Hypothalamus (tissue), 51 donors: ENCODE data around the gene KIF25.
A peak's percentile ranks its signal among the peaks of the same experiment; 100 is the strongest.

Experiments
- DNase-seq, 51 donors: peaks; one replicate each; lab custom pipeline; 2025; lab: John Stamatoyannopoulos, UW

The KIF25 gene

DNA sequence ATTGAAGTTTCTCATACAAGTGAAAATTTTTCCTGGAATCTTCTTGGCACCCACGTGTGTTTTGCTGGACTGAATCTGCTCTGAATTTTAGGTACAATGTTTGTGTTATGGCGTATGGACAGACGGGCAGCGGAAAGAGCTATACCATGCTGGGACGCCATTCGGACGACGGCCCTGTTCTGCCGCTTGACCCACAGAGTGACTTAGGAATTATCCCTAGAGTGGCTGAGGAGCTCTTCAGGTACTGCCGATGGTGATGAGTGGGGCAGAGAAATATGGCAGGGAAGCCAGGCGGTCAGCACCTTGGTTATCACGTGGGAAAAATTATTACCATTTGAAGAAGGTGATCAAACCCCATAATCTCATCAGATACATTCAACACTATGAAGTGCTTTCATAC lies 36.3 kb downstream of the KIF25 start:
- no peak for DNase-seq

DNA sequence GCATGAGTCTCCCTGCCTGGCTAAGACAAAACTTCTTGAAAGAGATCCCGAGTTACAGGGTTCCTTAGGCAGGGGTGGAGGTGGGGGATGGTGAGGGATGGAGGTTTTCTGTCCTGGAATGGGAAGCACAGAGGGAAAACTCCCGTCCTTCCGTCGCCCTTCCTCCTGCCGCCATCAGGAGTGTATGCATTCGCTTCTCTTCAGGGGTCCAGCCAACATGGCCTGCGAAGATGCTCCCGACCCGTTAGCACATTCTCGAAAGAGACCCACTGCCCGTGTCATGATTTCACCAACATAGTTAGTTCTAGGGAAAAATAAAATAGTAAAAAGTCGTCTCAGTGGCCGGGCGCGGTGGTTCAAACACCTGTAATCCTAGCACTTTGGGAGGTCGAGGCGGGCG lies 37.1 kb downstream of the KIF25 start:
- DNase-seq, result no peak

DNA sequence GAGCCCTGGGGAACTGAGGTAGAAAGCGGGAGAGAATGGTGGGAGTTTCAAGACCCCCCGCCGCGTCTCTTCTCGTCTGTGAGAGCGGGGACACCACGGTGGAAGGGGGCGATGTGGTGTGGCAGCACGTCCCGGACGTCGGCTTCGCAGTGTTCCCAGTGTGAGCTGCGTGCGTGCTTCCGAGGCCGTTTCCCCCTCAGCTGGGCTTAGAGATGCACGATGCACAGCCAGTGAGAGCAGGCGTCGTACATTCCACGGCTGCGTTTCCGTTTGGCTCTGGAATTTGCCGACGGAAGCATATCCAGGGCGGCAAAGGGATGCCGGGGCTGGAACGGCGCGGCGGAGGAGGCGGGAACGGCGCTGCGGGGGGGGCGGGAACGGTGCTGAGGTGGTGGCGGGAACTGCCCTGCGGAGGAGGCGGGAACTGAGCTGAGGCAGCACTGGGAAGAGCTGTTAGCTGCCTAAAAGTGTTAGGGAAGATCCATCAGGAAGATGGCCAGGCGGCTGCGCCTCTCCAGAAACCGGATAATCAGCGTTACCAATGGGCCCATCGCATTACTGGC lies 37.7 kb downstream of the KIF25 start:
- DNase-seq, result peak in 16 of 51 donors; percentile 12 to 70 (median 44)

DNA sequence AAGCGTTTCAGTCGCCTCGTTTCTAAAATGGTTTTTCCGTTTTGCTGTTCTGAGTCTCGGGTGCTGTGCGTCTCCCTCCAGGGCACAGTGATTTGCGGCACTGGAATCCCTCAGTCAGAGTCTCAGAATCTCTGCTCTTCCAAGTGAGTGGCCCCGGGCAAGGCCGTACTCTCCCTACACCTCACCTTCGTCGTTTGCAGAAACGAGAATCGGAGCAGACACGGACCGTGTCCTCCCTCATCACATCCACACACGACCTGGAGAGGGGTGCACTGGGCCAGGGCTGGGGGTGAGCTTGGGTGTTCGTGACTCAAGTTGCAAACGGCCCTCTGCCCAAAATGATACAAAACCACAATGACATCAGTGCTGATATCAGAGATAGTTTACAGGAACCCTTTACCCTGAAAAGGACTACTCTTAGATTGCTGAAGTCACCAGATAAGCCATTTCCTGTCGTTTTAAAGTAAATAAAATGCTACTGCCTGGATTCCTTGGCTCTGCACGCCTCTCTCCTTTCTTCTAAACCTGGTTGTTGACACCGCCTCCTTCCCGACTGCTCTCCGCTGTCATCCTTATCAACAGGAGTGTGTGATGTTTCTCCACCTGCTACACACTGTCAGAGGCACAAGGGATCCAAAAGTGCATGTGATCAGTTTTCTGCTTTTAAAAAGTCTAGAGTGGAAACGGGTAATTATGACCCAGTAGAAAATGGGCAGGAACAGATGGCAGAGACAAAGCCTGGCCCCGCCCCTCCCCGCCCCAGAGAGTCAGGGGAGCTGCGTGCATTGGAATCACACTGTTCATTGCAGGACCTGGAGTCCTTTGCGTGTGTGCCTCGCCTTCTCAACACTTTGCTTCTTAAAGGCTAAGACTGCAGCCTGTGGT lies 38.4 kb downstream of the KIF25 start:
- peak in 1 of 51 donors; percentile 50 for DNase-seq

DNA sequence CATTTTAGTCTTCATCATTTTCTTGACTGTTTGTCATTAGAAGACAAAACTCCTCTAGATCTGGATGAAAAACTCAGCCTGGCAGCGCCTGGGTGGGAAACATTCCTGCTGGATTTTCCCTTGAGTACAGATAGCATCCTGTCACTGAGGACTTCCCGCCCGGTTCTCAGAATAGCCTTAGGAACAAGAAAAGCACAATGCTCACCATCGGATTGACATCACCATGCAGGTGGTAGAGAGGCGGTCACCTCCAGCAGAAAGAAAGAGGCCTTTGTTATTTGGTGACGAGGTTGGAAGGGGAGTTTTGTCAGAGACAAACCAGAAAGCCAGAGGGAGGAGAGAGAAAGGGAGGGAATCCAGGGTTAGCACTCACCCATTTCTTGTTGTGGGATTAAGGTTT lies 39.8 kb downstream of the KIF25 start:
- peak in 1 of 51 donors; percentile 10 for DNase-seq

DNA sequence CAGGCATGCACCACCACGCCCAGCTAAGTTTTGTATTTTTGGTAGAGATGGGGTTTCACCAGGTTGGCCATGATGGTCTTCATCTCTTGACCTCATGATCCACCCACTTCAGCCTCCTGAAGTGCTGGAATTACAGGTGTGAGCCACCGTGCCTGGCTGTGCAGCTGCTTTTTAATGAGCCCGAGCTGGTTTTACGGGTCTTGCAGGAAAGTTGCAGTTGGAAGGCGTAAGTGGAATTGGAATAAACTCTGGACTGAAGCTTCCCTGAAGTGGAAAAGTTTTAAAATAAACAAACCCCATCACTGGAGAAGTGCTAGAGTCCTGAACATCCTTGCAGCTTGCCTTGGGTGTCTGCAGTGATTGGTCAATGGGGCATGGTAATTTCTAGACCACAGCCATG lies 40.4 kb downstream of the KIF25 start:
- DNase-seq, result no peak

DNA sequence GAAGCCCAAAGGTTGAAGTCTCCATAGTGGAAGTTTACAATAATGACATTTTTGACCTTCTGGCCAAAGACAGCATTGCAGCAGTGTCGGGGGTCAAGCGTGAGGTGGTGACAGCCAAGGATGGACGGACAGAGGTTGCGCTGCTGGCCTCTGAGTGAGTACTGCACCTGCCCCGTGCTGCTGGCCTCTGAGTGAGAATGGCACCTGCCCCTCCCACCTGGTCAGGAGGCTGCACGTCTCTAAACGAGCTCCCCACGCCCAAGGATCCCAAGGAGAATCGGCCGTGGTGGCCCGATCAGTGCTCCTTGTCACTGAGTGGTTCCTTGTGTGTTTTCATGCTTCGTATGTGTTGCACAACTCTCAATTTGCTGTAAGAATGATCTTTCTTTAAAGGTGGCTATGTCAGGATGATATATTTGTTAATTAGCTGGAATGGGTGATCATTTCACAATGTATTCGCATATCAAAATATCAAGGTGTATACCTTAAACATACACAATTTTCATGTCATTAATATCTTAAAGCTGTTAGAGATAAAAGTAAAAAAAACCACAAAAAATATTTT lies 41.2 kb downstream of the KIF25 start:
- no peak for DNase-seq

DNA sequence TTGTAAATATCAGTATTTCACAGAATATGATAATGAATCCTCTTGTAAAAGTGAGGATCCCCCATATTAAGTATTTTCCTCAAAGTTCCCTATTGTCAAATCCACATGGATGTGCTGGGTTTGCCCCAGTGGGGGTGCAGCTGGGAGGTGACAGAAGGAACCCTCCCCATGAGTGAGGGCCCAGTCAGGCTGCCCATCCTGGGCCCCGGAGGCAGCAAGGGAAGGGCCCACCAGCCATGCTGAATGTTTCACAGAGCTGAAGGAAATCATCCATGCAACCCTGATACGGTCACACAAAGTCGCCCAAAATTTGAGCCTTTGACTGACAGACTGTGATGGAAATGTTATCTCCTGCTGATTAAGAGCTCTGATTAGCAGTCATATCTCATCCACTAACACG lies 41.8 kb downstream of the KIF25 start:
- DNase-seq, result no peak

DNA sequence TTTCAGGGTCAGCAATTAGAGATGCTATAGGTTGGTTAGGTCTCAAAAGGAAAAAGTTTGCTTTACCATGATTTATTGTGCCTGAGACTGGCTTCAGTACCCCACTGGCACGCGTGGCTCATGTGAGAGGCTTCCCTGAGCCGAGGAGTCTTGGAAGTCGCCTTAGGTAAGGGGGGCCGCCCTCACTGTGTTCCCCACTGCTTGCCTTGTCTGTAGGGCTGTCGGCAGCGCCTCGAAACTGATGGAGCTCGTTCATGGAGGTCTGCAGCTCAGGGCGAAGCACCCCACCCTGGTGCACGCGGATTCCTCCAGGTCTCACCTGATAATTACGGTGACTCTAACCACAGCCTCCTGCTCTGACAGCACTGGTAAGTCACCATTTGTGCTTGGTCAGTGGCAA lies 42.4 kb downstream of the KIF25 start:
- no peak for DNase-seq

DNA sequence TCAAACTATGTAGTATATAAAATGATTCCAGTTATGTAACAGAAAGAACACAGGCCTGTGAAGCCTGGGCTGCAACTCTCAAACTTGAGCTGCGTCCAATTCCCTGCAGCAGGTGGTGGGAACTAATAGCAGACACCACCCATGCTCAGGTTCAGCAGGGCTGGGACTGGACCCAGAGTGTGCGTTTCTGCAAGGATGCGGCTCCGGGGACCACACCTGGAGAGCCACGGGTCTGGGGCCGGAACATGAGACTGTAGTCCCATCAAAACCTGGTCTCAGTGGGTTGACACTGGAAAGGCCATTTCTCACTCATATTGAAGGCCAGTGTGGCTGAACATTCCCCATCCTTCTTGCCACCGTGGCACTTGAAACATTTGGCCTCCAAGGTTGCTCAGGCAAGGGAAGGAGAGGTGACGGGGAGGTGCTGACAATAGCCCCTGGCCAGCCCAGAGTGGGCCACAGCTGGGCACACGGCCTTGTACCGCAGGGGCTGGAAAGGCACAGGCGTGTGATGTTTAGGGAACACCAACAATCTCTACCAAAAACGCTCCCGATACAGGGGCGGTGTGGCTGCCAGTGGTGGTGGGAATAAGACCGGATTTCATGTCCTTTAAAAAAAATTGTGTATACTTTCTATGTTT lies 43.5 kb downstream of the KIF25 start:
- no peak for DNase-seq

DNA sequence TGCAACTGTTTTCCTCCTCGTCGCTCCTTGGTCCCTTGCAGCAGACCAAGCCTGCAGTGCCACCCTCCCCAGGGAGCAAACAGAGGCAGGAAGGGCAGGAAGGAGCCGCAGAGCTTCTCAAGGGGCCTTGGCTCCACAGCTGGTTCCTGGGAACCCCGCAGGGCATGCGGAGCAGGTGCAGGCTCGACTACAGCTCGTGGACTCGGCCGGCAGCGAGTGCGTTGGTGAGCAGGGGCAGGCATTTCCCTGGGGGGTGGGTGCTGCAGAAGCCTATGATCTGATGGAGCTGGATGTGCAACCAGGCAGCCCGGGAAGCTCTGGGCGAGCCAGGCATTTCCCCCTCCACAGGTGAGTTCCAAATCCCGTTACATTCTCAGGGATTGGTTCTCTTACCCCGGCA lies 44.5 kb downstream of the KIF25 start:
- DNase-seq, result no peak

DNA sequence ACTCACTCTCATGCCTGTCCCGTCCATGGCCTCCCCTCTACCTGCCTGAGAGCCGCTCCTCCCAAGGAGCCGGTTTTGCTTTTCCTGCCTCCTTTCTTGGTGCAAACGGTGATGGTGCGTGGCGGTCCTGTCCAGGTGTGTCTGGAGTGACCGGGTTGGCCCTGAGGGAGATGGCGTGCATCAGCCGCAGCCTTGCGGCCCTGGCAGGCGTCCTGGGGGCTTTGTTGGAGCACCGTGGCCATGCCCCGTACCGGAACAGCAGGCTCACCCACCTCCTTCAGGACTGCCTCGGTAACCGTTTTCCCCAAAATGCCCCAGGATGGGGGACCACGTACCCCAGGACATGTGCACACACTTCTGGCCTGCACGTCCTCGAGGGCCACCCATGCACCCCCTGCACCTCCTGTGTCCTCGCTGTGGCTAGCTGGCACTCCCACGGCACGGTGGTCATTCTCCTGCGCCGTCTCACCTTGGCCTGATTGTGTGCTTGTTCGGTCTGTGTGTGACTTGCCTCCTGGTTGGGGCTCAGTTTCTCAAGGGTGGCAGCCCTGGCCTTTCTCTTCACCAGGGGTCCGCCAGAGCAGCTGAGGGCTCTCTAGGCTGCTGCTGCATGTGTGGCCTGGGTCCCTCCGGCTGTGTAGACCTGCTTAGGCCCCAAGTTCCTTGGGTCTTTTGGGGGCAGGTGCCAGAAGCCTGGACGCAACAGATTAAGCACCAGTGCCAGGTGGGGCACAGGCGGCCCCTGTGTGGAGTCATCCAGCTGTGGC lies 45.1 kb downstream of the KIF25 start:
- DNase-seq, result no peak

DNA sequence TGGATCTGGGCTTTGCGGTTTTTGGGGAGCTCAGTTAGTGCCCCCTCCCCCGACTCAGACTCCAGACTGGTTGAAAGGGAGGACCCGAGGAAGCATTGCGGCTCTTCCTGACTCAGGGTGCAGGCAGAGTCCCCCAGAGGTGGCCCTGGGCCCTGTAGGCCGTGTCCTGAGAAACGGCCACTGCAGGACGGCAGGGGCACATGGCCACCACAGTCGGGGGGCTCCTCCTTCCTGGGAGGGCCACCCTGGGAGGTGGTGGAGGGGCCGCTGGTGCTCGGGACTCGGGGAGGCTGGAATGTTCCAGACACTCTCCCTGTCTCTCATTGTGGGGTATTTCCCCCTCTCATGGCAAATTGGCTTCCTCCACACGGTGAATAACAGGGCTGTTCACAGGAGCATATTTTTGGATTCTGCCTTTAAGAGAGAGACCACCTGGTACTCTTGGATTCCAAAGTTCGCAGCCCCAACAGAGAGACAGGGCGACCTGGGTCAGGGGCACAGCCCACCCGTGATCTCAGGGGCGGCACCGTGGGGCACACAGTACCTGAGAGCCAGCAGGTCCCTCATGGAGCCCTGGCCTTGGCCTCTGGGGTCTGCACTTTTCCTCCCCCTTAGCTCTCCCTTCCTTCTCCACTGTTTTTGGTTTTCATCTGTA lies 45.8 kb downstream of the KIF25 start:
- DNase-seq, result no peak

DNA sequence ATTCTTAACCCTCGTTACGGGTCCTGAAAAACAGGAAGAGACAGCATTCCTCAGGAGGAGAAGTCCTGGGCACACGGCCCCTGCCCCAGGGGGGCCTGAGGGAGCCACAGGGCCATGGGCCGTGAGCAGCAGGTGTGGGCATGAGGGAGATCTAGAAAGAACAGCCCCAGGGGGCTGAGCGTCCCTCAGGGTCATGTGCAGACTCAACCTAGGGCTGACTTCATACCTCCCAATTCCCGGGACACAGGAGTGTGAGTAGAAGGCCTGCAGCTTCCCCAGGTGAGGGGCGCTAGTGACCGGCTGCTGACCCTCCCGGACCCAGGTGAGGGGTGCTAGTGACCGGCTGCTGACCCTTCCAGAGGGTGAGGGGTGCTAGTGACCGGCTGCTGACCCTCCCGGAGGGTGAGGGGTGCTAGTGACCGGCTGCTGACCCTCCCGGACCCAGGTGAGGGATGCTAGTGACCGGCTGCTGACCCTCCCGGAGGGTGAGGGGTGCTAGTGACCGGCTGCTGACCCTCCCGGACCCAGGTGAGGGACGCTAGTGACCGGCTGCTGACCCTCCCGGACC lies 46.5 kb downstream of the KIF25 start:
- no peak for DNase-seq

DNA sequence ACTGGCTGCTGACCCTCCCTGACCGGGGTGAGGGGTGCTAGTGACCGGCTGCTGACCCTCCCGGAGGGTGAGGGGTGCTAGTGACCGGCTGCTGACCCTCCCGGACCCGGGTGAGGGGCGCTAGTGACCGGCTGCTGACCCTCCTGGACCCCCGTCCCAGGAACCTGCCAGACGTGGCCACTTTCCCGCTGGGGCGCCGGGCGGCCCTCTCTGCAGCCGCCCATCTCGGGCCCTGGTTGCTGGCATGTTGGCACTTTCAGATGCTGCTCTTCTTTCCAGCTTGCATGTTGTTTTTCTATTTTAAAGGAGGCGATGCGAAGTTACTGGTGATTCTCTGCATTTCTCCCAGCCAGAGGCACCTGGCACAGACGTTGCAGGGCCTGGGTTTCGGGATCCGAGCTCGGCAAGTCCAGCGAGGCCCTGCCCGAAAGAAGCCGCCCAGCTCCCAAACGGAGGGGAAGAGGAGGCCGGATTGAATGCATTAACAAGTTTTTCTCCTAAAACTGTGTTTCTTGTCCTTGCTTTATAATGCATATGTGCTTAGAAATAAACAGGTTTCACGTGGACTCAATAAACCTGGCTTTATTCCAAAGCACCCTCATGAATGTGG lies 47.2 kb downstream of the KIF25 start:
- DNase-seq, result no peak

DNA sequence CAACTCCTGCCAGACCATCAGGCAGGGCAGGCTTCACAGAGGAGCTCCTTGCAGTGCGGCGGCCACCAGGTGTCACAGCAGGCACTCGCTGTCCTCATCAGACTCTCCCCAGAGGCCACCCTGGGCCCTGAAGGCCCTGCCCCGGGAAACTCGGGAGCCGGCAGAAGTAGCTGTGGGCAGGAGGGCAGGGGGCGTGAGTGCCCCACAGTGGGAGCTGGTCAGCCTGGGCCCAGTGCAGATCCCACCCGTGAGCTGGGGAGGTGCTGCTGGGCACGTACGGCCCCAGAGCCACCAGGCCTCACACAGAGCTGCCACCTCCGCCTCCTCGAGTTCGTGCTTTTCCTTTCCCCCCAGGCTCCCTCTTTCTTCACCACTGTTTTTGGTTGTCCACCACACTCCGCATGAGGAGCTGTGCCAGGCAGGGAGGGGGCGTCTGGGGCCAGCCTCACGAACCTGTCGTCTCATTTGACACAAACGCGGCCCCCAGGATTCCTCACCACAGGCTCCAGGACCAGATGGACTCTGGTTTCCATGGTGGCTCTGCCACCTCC lies 47.7 kb downstream of the KIF25 start:
- no peak for DNase-seq

DNA sequence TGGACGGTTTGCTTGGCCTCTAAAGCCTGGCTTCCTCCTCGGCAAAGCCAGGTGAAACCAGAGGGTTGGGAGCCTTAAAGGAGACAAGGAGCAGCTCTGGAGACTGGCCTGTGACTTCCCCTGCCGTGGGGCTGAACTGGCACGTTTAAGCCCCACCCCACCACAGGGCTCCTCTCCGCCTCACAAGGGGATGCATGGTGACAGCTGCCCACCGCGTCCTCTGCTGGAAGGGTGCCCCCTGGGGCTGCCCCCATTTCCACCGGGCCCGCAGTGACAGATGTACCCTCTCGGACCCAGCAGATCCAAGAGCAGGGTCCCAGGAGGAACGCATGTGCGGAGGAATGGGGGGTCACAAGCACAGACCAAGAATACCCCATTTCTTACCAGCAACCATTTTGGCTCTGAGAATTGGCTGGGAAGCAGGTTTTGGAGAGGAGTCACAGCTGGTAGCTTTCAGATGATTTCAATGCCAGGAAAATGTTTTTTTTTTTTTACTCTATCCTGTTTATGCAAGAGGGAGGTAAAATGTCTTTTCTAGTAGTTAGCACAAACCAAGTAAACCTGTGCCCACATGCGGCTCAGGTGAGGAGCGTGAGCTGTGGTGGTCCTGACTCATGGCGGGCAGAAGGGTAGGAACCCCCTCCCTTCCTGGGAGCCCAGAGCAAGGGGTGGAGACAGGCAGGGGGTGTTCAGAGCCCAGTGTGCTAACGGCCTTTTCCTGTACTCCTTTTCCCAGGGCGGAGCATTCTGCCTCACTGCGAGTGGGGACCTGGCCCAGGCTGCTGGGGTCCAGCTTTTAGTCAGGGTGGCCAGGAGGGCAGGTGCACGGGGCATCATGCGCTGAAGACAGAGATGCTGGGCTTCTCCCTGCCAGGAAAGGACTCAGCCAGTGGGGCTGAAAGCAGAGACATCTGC lies 48.5 kb downstream of the KIF25 start:
- DNase-seq, result no peak

DNA sequence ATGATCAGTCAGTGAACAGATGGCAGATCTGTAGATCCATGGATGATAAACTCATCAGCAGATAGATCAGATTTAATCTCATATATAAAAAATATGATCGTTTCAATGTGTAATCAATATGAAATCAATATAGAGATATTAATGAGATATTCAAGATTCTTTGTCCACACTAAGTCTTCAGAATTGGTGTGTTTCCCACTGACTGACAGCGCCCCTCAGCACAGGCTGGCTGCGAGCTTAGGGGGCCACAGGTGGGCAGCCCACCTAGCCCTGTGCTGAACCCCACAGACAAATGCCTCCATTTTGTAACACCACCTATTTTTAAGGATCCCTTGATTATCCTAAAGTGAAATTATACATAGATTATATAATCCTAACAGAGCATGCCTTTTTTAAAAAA lies 49.2 kb downstream of the KIF25 start:
- no peak for DNase-seq
